ENCODE data around the gene CAMK2D. TPM values are rescaled to one million over a fixed set of nuclear protein-coding genes. Genes with fewer than 3 reads are reported as not detected.

Gene CAMK2D
- total and polyA plus RNA-seq, 2 donors from 2014 or later: 9.1 to 34.7 TPM

- FAIRE-seq: no peak
- Histone ChIP-seq H3K27me3 (ENCODE audit: control insufficient read depth, insufficient read depth, low read length) (no peaks in the 10 kb centered on the region), H3K9ac (ENCODE audit: low read length in 3 of 3) (no peak overlapping the region), H3K36me3 (ENCODE audit: control insufficient read depth in 2 of 3, insufficient read depth in 3 of 3, low read length in 3 of 3) (peaks cover 0 to 4% (median 4%) of the 10 kb centered on the region in 3 donors), H3K4me1 (ENCODE audit: control insufficient read depth in 2 of 3, insufficient read depth in 2 of 3, low read depth in 1 of 3, low read length in 3 of 3) (no peaks in the 10 kb centered on the region), H3K9me3 (ENCODE audit: control insufficient read depth in 2 of 3, insufficient read depth in 1 of 3, low read length in 3 of 3) (no peaks in the 10 kb centered on the region), H3K27ac (ENCODE audit: low read depth in 2 of 2, low read length in 2 of 2) (no peak overlapping the region), H3K4me3 (ENCODE audit: low read length in 3 of 3) (no peak overlapping the region)
- intact Hi-C loops (cut with DNase I): no loop called here
- TF ChIP-seq, protein P1, sequence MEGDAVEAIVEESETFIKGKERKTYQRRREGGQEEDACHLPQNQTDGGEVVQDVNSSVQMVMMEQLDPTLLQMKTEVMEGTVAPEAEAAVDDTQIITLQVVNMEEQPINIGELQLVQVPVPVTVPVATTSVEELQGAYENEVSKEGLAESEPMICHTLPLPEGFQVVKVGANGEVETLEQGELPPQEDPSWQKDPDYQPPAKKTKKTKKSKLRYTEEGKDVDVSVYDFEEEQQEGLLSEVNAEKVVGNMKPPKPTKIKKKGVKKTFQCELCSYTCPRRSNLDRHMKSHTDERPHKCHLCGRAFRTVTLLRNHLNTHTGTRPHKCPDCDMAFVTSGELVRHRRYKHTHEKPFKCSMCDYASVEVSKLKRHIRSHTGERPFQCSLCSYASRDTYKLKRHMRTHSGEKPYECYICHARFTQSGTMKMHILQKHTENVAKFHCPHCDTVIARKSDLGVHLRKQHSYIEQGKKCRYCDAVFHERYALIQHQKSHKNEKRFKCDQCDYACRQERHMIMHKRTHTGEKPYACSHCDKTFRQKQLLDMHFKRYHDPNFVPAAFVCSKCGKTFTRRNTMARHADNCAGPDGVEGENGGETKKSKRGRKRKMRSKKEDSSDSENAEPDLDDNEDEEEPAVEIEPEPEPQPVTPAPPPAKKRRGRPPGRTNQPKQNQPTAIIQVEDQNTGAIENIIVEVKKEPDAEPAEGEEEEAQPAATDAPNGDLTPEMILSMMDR (IDR thresholded peaks at IDR 0.05; ENCODE audit: borderline replicate concordance, extremely low read depth, insufficient read depth): no peak
- no peak for DNase-seq
These were observed 264.2 kb downstream of the CAMK2D start for GRCh38 chr4:113497154-113497884.

- FAIRE-seq (no peak), DNase-seq (no peak)
- no peak overlapping the region for H3K4me3 ChIP-seq (ENCODE audit: low read length in 3 of 3)
- H3K27ac ChIP-seq (ENCODE audit: low read depth in 2 of 2, low read length in 2 of 2): no peak overlapping the region
- no peak overlapping the region for H3K9ac ChIP-seq (ENCODE audit: low read length in 3 of 3)
- peaks cover 0 to 4% (median 4%) of the 10 kb centered on the region in 3 donors for H3K36me3 ChIP-seq (ENCODE audit: control insufficient read depth in 2 of 3, insufficient read depth in 3 of 3, low read length in 3 of 3)
- TF ChIP-seq, protein P1 (IDR thresholded peaks at IDR 0.05; ENCODE audit: borderline replicate concordance, extremely low read depth, insufficient read depth): no peak
- no peaks in the 10 kb centered on the region for H3K9me3 ChIP-seq (ENCODE audit: control insufficient read depth in 2 of 3, insufficient read depth in 1 of 3, low read length in 3 of 3)
- no peaks in the 10 kb centered on the region for H3K27me3 ChIP-seq (ENCODE audit: control insufficient read depth, insufficient read depth, low read length)
- H3K4me1 ChIP-seq (ENCODE audit: control insufficient read depth in 2 of 3, insufficient read depth in 2 of 3, low read depth in 1 of 3, low read length in 3 of 3): no peaks in the 10 kb centered on the region
- intact Hi-C loops (cut with DNase I): no loop called here
These were observed 264.8 kb downstream of the CAMK2D start for GRCh38 chr4:113496698-113497097.

GRCh38 chr4:113495790-113496189, 265.7 kb downstream of the CAMK2D start:
- Histone ChIP-seq H3K27ac (ENCODE audit: low read depth in 2 of 2, low read length in 2 of 2) (no peak overlapping the region), H3K4me1 (ENCODE audit: control insufficient read depth in 2 of 3, insufficient read depth in 2 of 3, low read depth in 1 of 3, low read length in 3 of 3) (no peaks in the 10 kb centered on the region), H3K36me3 (ENCODE audit: control insufficient read depth in 2 of 3, insufficient read depth in 3 of 3, low read length in 3 of 3) (peaks cover 0 to 4% (median 4%) of the 10 kb centered on the region in 3 donors), H3K4me3 (ENCODE audit: low read length in 3 of 3) (no peak overlapping the region), H3K9ac (ENCODE audit: low read length in 3 of 3) (no peak overlapping the region), H3K27me3 (ENCODE audit: control insufficient read depth, insufficient read depth, low read length) (no peaks in the 10 kb centered on the region), H3K9me3 (ENCODE audit: control insufficient read depth in 2 of 3, insufficient read depth in 1 of 3, low read length in 3 of 3) (no peaks in the 10 kb centered on the region)
- TF ChIP-seq, protein P1 (IDR thresholded peaks at IDR 0.05; ENCODE audit: borderline replicate concordance, extremely low read depth, insufficient read depth): no peak
- no peak for FAIRE-seq
- intact Hi-C loops (cut with DNase I): no loop called here
- DNase-seq: no peak
